GM19463 (cell line): ENCODE measurements around the gene ZCCHC17.
"Not testable (repeated sequence)": the region's sequence is repeated elsewhere in the genome, so short reads cannot be mapped to it uniquely, and the experiment has no call there.

Experiments used
- ATAC-seq: cut with Tn5 transposase; IDR thresholded peaks from one replicate; pipeline ENCODE4 v1.9.1; 2021; ENCODE audit warnings: mild to moderate bottlenecking, moderate library complexity; ENCODE audit not compliant: unreplicated experiment

The ZCCHC17 gene

GRCh38 chr1:31368611-31369107 is 71.8 kb downstream of the ZCCHC17 start:
- no peak for ATAC-seq

- ATAC-seq = no peak
Observed at GRCh38 chr1:31370021-31370420, 73.2 kb downstream of the ZCCHC17 start.

DNA sequence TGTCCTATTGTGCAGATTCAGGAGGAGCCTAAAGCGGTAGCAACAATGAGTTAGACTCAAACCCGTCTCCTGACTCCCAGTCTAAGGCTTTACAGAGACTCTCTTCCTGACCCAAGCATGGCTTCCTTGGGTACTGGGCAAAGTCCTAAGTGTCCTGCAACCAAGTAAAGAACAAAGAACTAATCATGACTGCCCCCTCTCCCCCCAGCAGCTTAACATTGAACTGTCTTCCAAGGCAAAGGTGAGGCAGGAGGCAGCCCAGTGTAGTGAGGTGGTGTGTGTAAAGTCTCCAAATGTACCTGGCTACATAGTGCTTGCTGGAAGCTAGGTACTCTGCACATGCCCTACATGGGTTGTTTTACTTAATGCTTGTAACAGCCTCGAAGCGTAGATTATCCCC is 73.7 kb downstream of the ZCCHC17 start:
- no peak for ATAC-seq

GRCh38 chr1:31371121-31371959 is 74.5 kb downstream of the ZCCHC17 start:
- ATAC-seq = no peak

DNA sequence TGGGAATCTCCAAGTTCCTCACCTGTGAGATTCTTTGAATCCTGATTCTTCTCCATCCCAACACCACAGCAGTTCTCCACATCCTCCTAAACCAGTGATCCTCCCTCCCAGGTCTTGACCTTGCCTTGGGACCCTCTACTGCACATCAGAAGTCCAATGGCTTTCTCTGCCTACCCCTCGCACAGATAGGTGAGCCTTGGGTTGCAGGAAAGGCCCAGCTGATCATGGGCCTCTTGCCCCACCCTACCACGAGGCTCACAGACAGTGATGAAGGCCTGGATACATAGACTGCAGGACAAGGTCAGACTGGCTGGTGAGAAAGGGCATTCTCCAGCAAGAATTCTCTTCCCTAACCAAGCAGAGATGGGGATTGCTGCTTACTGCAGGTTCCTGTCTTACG is 75.2 kb downstream of the ZCCHC17 start:
- no peak for ATAC-seq

DNA sequence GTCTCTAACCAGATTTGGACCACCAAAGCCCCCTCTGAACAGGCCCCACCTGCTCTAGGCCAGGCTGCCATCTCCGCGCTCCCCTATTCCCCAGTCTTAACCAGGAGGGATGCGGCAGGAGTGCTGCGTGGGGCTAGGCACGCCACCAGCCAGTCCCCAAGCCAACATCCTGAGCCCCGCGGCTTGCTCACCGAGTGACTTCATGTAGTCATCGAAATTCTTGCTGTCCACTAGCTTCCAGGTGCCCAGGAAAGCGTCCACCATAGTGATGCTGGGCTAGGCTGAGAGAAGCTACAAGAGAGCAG is 75.9 kb downstream of the ZCCHC17 start:
- ATAC-seq = no peak

- ATAC-seq = no peak
Observed at GRCh38 chr1:31373056-31373896, 76.4 kb downstream of the ZCCHC17 start, which contains the start of gene FABP3. TSS of gene FABP3 (minus strand) at chr1:31373076. CDS start at chr1:31373014, 62 bp downstream.

DNA sequence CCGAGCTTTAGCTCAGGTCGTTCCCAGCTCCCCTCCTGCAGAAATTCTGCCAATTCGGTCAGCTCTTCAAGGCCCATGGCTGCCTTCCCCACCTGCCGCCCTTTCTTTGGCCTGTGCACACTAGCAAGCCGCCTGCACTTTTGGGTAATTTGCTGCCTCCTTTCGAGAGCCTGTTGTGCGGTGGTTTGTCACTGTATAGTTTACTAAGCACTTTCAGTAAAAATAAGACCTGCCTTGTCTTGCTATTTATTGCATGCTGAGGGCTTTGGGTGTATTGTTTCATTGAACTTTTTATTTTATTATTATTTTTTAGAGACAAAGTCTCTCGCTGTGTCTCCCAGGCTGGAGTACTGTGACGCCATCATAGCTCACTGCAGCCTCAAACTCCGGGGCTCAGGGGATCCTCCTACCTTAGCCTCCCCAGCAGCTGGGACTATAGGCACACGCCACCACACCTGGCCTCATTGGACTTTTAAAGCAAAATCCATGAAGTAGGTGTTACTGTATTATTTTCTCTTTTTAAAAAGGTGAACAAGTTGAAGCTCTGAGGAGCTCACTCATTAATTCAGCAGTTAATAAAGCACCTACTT is 77.2 kb downstream of the ZCCHC17 start:
- ATAC-seq = no peak

GRCh38 chr1:31374511-31375196 is 77.8 kb downstream of the ZCCHC17 start:
- ATAC-seq = no peak

DNA sequence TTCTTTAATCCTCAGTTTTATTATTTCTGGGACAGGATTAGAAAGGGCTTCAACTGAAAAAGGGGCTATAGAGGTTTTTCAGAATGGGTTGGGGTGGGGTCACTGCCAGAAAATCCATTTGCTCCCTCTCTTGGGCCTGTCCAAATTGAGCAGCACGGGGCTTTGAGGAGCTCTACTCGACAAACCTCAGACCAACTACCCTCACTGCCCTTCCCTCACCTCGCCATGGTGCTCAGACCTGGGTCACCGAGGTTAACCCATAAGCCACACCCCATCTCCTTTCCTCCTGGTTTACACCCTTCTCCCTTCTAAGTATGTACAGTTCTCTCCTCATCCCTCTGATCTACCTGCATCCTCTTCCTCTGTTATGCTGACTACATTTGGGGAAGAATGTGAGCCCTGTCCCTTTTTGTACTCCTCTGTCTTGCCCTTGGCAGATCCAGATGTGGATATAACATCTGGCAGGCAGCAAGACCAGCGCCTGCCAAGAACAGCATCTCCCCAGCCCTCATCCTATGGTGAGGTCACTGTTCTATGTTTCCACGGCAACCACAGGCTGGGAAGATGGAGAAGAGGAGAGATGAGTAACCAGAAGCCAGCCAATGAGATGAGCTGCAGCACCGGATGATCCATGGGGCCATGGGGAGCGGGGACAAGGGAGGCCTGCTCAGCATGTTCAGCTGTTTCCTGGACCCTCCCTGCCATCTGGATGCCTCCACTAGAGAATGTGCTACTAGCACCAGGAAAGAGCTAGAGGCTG is 79.7 kb downstream of the ZCCHC17 start:
- no peak for ATAC-seq

DNA sequence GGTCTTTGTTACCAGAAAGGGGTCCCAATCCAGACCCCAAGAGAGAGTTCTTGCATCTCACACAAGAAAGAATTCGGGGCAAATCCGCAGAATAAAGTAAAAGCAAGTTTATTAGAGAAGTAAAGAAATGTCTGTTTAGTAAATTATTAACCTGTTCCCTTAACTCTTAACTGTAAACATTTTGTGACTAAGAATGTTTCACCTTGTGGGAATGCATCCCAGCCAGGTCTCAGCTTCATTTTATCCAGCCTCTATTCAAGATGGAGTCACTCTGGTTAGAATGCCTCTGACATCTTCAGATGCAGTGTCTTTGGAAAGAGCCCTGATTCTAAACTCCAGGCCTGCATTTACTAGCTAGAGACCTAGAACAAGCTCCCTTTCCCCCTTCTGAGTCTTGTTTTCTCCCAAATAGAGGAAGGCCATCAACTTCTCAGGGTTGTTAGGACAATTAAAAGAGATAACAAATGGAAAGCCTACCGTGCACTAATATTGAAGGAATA is 80.6 kb downstream of the ZCCHC17 start:
- no peak for ATAC-seq

GRCh38 chr1:31378001-31378400 is 81.2 kb downstream of the ZCCHC17 start:
- ATAC-seq = no peak

- ATAC-seq = no peak
Observed at GRCh38 chr1:31380181-31380580, 83.3 kb downstream of the ZCCHC17 start.

DNA sequence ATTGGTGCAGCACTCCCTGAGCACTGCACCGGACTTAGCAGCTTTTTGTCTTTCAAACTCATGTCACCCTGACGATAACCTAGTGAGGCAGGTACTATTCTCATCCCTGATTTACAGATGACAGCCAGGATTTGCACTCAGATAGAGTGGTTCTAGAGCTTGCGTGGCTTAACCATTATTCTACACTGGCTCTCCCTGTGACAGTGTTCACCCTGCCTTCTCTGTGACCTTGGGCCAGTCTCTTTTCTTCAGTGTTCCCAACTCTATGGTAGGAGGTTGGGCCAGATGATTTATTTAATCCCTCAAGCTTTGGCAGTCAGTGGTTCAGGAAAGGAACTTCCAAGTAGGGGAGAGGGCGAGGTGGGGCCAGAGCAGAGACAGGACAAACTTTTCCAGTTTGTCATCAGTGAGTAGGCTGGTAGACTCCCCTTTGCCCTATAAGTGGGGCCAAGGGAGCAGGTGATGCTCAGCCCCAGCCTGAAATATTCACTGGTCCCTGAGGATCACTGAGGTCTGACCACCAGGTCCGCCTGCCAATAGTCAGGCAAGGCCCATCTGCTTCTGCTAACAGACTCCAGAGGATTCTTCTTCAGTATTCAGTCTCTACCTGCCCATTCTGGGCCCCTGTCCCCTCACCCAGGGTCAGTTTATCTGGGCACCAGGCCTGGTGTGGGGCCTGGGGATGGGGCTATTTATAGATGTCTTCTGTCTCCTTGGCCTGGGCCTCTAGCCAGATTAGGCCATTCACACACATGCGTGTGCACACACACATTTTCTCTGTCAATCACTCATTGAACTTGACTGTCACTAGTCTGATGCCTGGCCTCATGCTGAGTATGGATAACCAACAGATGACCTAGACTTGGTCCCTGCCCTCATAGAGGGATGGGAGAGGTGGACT is 84.8 kb downstream of the ZCCHC17 start:
- ATAC-seq = no peak

DNA sequence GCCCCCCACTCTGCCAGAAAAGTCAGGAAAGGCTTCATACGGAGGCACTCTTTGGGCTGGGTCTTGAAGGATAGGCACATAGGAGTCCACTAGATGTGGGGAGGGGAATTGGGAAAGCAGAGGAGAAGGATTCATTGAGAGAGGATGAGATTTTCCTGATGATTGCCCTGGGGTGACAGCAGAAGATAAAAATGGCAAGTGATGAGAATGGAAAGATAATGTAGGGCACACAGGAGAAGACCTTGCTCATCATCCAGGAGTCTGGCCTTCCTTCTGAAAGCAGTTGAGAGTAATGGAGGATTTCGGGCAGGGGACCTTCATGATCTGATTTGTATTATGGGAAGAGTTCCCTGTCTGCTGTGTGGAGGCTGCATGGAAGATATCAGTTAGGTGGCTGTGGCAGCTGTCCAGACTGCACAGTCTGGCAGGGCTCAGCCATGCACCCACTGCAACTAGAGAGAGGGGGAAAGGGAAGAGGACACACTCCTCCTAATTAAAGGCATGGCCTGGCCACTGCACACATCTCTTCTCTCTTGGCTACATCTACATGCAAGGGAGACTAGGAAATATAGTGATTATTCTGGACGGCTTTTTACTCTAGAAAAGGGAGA is 85.7 kb downstream of the ZCCHC17 start:
- no peak for ATAC-seq

DNA sequence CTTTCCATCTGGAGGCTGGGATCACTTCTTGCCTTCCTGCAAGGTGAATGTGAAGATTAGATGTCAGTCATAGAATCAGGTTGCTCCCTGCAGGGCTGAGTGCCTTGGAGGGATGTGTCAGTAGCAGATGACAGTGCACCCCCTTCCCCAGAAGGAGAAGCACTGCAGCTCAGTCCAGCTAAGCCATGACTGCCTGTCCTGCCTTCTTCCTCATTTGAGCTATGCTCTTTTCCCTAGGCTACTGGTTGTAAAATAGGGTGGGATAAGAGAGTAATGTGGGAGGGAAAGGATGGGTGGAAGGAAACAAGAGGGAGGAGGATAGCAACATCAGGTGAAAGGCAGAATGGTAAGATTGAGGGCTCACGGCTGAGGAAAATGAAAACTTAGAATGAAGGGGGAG is 87.1 kb downstream of the ZCCHC17 start:
- no peak for ATAC-seq

- not testable (repeated sequence) for ATAC-seq
Observed at GRCh38 chr1:31386576-31387243, 89.9 kb downstream of the ZCCHC17 start.

GRCh38 chr1:31387612-31388011 is 90.8 kb downstream of the ZCCHC17 start:
- no peak for ATAC-seq
